Sigmoid colon (tissue), 7 donors: ENCODE results near the gene KIRREL3. TPM values are rescaled to one million over a fixed set of nuclear protein-coding genes. Genes with fewer than 3 reads are reported as not detected.

Source experiments
- DNase-seq: peaks from one replicate; pipeline ENCODE4 v3.0.0-alpha.2; 2019
- H3K27ac ChIP-seq, 4 donors: fragments of 200-600 bp; sonication (generic); one replicate each; pipeline ENCODE4 v1.5.1; 2016 to 2019; ENCODE audit warnings: mild to moderate bottlenecking in 1 of 4
- H3K27me3 ChIP-seq, 3 donors: fragments of 200-600 bp; sonication (generic); one replicate each; pipeline ENCODE4 v1.5.1; 2019; ENCODE audit warnings: mild to moderate bottlenecking in 1 of 3
- H3K36me3 ChIP-seq, 4 donors: fragments of 200-600 bp; sonication (generic); one replicate each; pipeline ENCODE4 v1.5.1; 2016 to 2019
- H3K4me1 ChIP-seq, 4 donors: fragments of 200-600 bp; sonication (generic); one replicate each; pipeline ENCODE4 v1.5.1; 2017 to 2019
- H3K4me3 ChIP-seq, 4 donors: fragments of 200-600 bp; sonication (generic); one replicate each; pipeline ENCODE4 v1.5.1; 2017 to 2019; ENCODE audit warnings: mild to moderate bottlenecking in 2 of 4, moderate library complexity in 1 of 4
- H3K9me3 ChIP-seq, 4 donors: fragments of 200-600 bp in 3 of 4; sonication (generic) in 3 of 4; one replicate each; pipeline versions ENCODE4 v1.5.1 to v1.6.1; 2013 to 2019
- EP300 ChIP-seq, 4 donors: sonication (generic); formaldehyde crosslinking; IDR thresholded peaks; one replicate each; pipeline ENCODE4 v1.6.1; 2017; ENCODE audit warnings: antibody characterized with exemption in 4 of 4
- POLR2A ChIP-seq, 2 donors: fragments of 450-650 bp; IDR thresholded peaks; one replicate each; pipeline ENCODE4 v1.6.1; 2016; ENCODE audit warnings: antibody characterized with exemption in 2 of 2, mild to moderate bottlenecking in 2 of 2, moderate library complexity in 2 of 2
- POLR2AphosphoS5 ChIP-seq, 4 donors: sonication (generic); formaldehyde crosslinking; IDR thresholded peaks; one replicate each; pipeline ENCODE4 v1.6.1; 2017; ENCODE audit warnings: antibody characterized with exemption in 4 of 4
- WGBS, 2 donors: extraction: QIAGEN DNeasy Blood & Tissue Kit; methylation state at CpG; one replicate each; pipeline ENCODE4 v1.1.7; 2013; 5-methylcytosine and 5-hydroxymethylcytosine counted together
- intact Hi-C: fragments of 100-400 bp; cut with DNase I; formaldehyde crosslinking; loops from one replicate; pipeline ENCODE4 v1.15.1; 2023
- polyA plus RNA-seq, 3 donors: library from polyadenylated mRNA; stranded (reverse); fragments of 200-250 nt; gene quantifications; one replicate each; pipeline ENCODE4 v1.2.3, GENCODE V29; 2013
- total RNA-seq, 4 donors: library from RNA; depleted of rRNA; stranded (reverse); fragments of >200 nt; gene quantifications; one replicate each; pipeline ENCODE4 v1.1.0, GENCODE V29; 2016
- TF ChIP-seq, protein P1 (sequence below), 4 experiments: fragments of 450-650 bp in 3 of 4; fragments of 200-600 bp in 1 of 4; IDR thresholded peaks; one replicate each; pipeline ENCODE4 v1.5.1; 2016 to 2019; ENCODE audit warnings: antibody characterized with exemption in 4 of 4, mild to moderate bottlenecking in 3 of 4, moderate library complexity in 2 of 4
- donor health status: healthy with polysubstance abuse.
- donor health status: Bipolar disorder and iron deficiency.
- donor health status: healthy.

The KIRREL3 gene
- total and polyA plus RNA-seq, 7 donors = under 0.01 to 3.3 (median 1.0) TPM

DNA sequence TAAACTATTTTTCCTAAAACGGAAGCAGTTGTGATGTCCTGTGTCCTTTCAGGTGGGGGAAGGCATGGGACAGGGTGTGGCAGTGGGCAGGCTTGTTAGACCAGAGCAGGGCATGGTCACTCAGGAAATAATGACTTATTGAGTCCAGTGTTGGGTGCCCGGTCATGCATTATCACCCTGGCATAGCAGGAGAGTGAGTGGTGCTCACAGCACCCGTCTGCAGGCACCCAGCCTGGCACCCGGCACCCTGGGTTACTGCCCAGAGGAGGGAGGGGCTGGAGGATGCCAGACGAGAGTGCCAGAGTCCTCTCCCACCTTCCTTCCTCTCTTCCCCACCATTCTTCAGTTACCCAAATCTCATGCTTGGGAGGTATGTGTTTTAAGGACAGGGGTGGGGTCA lies 586.0 kb downstream of the KIRREL3 start:
- Histone ChIP-seq H3K4me1 (peaks cover 0 to 60% (median 53%) of the 10 kb centered on the region in 4 donors), H3K36me3 (peaks cover 0 to 18% (median 0%) of the 10 kb centered on the region in 4 donors), H3K4me3 (no peak overlapping the region), H3K9me3 (no peaks in the 10 kb centered on the region), H3K27me3 (no peaks in the 10 kb centered on the region), H3K27ac (peak overlapping the region; percentile 82 to 86 (median 84))
- TF ChIP-seq, protein P1, sequence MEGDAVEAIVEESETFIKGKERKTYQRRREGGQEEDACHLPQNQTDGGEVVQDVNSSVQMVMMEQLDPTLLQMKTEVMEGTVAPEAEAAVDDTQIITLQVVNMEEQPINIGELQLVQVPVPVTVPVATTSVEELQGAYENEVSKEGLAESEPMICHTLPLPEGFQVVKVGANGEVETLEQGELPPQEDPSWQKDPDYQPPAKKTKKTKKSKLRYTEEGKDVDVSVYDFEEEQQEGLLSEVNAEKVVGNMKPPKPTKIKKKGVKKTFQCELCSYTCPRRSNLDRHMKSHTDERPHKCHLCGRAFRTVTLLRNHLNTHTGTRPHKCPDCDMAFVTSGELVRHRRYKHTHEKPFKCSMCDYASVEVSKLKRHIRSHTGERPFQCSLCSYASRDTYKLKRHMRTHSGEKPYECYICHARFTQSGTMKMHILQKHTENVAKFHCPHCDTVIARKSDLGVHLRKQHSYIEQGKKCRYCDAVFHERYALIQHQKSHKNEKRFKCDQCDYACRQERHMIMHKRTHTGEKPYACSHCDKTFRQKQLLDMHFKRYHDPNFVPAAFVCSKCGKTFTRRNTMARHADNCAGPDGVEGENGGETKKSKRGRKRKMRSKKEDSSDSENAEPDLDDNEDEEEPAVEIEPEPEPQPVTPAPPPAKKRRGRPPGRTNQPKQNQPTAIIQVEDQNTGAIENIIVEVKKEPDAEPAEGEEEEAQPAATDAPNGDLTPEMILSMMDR (IDR thresholded peaks at IDR 0.05) = no peak
- TF ChIP-seq POLR2A (IDR thresholded peaks at IDR 0.05) (no peak), EP300 (IDR thresholded peaks at IDR 0.05) (no peak), POLR2AphosphoS5 (IDR thresholded peaks at IDR 0.05) (no peak)
- intact Hi-C loops = loop anchor here (2.0 to 10.0 kb wide), 4 partner anchors 58 to 520 kb away; no protein-coding TSS in a partner anchor
- no peak for DNase-seq
- WGBS, 2 donors = 75 to 78% methylated on average over 5 of the region's 5 CpGs

DNA sequence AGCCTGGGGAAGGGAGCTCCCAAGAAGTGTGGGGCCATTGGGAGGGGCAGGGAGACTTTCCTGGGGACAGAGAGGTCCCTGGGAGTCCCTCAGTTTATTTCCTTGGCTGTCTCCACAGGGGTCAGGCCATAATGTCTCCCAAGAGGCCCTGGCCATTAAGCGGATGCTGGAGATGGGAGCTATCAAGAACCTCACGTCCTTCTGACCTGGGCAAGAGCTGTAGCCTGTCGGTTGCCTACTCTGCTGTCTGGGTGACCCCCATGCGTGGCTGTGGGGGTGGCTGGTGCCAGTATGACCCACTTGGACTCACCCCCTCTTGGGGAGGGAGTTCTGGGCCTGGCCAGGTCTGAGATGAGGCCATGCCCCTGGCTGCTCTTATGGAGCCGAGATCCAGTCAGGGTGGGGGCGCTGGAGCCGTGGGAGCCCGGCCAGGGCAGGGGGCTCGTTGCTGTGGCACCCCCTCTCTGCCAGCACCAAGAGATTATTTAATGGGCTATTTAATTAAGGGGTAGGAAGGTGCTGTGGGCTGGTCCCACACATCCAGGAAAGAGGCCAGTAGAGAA lies 586.6 kb downstream of the KIRREL3 start:
- peaks cover 0 to 60% (median 53%) of the 10 kb centered on the region in 4 donors for H3K4me1 ChIP-seq
- 91% methylated on average over 9 of the region's 9 CpGs for WGBS, 2 donors
- no peaks in the 10 kb centered on the region for H3K27me3 ChIP-seq
- H3K36me3 ChIP-seq = peaks cover 0 to 24% (median 4%) of the 10 kb centered on the region in 4 donors
- intact Hi-C loops = loop anchor here (2.0 to 10.0 kb wide), 3 partner anchors 57 to 519 kb away; no protein-coding TSS in a partner anchor
- DNase-seq = no peak
- no peak overlapping the region for H3K4me3 ChIP-seq
- TF ChIP-seq, protein P1 (IDR thresholded peaks at IDR 0.05) = no peak
- TF ChIP-seq POLR2A (IDR thresholded peaks at IDR 0.05) (no peak), EP300 (IDR thresholded peaks at IDR 0.05) (no peak), POLR2AphosphoS5 (IDR thresholded peaks at IDR 0.05) (no peak)
- peak overlapping the region; percentile 82 to 86 (median 84) for H3K27ac ChIP-seq
- no peaks in the 10 kb centered on the region for H3K9me3 ChIP-seq

DNA sequence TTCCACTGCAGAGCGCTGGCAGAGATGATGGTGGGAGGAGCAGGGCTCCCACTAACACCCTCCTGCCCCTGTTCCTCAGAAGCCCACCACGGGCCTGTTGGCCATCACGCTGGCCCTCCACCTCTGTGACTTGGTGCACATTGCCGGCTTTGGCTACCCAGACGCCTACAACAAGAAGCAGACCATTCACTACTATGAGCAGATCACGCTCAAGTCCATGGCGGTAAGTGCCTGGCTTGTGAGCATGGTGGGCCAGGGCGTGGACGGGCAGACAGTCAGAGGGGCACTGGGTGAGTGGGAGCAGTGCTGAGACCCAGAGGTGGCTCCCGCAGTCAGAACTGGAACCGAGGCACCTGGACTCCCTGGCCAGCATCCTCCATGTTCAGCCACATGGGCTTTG lies 587.1 kb downstream of the KIRREL3 start:
- TF ChIP-seq POLR2AphosphoS5 (IDR thresholded peaks at IDR 0.05) (no peak), POLR2A (IDR thresholded peaks at IDR 0.05) (no peak), EP300 (IDR thresholded peaks at IDR 0.05) (no peak)
- TF ChIP-seq, protein P1 (IDR thresholded peaks at IDR 0.05) = no peak
- intact Hi-C loops = loop anchor here (10.0 kb wide), 2 partner anchors 299 to 519 kb away; no protein-coding TSS in a partner anchor
- 97% methylated on average over 11 of the region's 11 CpGs for WGBS, 2 donors
- H3K9me3 ChIP-seq = no peaks in the 10 kb centered on the region
- H3K36me3 ChIP-seq = peaks cover 0 to 29% (median 7%) of the 10 kb centered on the region in 4 donors
- H3K27me3 ChIP-seq = no peaks in the 10 kb centered on the region
- peaks cover 0 to 60% (median 53%) of the 10 kb centered on the region in 4 donors for H3K4me1 ChIP-seq
- no peak for DNase-seq
- no peak overlapping the region for H3K4me3 ChIP-seq
- peak overlapping the region; percentile 82 to 86 (median 84) for H3K27ac ChIP-seq

DNA sequence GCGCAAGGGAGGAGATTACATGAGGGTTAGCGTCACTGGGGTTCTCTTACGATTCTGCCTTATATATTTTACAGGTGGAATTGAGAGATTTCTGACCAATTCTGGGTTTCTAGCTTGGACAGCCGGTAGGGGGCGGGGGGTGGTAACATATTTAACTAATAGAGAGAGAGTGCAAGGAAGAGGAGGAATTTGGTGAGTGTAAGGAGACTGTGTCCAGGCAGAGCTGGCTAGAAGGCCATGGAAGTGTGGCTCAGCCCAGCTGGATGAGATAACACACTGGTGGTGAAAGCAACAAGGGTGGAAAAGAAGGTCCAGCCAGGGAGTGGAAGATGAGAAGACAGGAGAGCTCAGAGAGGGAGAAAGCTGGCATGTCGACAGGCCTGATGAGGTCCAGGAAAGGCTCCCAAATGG lies 588.6 kb downstream of the KIRREL3 start:
- DNase-seq = no peak
- WGBS, 2 donors = 76 to 90% methylated on average over 6 of the region's 6 CpGs
- TF ChIP-seq, protein P1 (IDR thresholded peaks at IDR 0.05) = no peak
- TF ChIP-seq POLR2AphosphoS5 (IDR thresholded peaks at IDR 0.05) (no peak), POLR2A (IDR thresholded peaks at IDR 0.05) (no peak), EP300 (IDR thresholded peaks at IDR 0.05) (no peak)
- Histone ChIP-seq H3K4me1 (peaks cover 0 to 55% (median 49%) of the 10 kb centered on the region in 4 donors), H3K27me3 (no peaks in the 10 kb centered on the region), H3K36me3 (peaks cover 0 to 44% (median 17%) of the 10 kb centered on the region in 4 donors), H3K27ac (peak overlapping the region in 3 of 4 donors; percentile 58 to 65 (median 64)), H3K4me3 (no peak overlapping the region), H3K9me3 (no peaks in the 10 kb centered on the region)
- intact Hi-C loops = loop anchor here (10.0 kb wide), 2 partner anchors 297 to 517 kb away; no protein-coding TSS in a partner anchor
